PC-3 (cell line): ENCODE results near the gene RAD51D. TPM values are rescaled to one million over a fixed set of nuclear protein-coding genes. Genes with fewer than 3 reads are reported as not detected.

Experiments
- ATAC-seq: fragments of 200-7000 bp; cut with Tn5 transposase; 2 replicates; pipeline ENCODE4 v1.9.1; 2020; ENCODE audit warnings: mild to moderate bottlenecking, moderate library complexity
- BruUV-seq: library from RNA; stranded (reverse); fragments of 400-500 nt; replicated peaks from 2 replicates; lab custom pipeline; 2021; lab: Mats Ljungman, UMichigan
- CTCF ChIA-PET: fragments of 300-600 bp; sonication (Branson Sonifier 250); formaldehyde crosslinking; loops from one replicate; lab custom pipeline; 2022; ENCODE audit warnings: antibody characterized with exemption; lab: Charles Lee
- POLR2A ChIA-PET: fragments of 300-600 bp; sonication (Branson Sonifier 250); formaldehyde crosslinking; loops from one replicate; lab custom pipeline; 2022; ENCODE audit warnings: antibody characterized with exemption; ENCODE audit not compliant: unreplicated experiment; lab: Charles Lee
- DNase-seq: peaks from one replicate; pipeline ENCODE4 v3.0.0-alpha.2; 2015
- H2AFZ ChIP-seq: fragments of 300-600 bp; sonication (generic); 2 replicates; pipeline ENCODE4 v1.6.0; 2016; ENCODE audit warnings: antibody characterized with exemption, low read length
- H3F3A ChIP-seq: fragments of 300-600 bp; sonication (generic); one replicate; pipeline ENCODE4 v1.6.0; 2017; ENCODE audit warnings: antibody characterized with exemption, low read length, control low read depth, mild to moderate bottlenecking; ENCODE audit not compliant: unreplicated experiment
- H3K27ac ChIP-seq: fragments of 300-600 bp; sonication (generic); 2 replicates; pipeline ENCODE4 v1.5.1; 2016; ENCODE audit warnings: mild to moderate bottlenecking, low read length
- H3K27me3 ChIP-seq: fragments of 300-600 bp; sonication (generic); 2 replicates; pipeline ENCODE4 v1.6.1; 2016; ENCODE audit warnings: low read length, mixed read lengths
- H3K36me3 ChIP-seq: fragments of 300-600 bp; sonication (generic); 2 replicates; pipeline ENCODE4 v1.6.1; 2016; ENCODE audit warnings: low read depth, mixed run types, low read length, mixed read lengths
- H3K4me1 ChIP-seq: fragments of 300-600 bp; sonication (generic); 2 replicates; pipeline ENCODE4 v1.5.1; 2016; ENCODE audit warnings: low read length; ENCODE audit not compliant: insufficient read depth
- H3K4me2 ChIP-seq: fragments of 300-600 bp; sonication (generic); 2 replicates; pipeline ENCODE4 v1.6.0; 2016; ENCODE audit warnings: low read length
- H3K4me3 ChIP-seq: fragments of 300-600 bp; sonication (generic); 2 replicates; pipeline ENCODE4 v1.5.1; 2016; ENCODE audit warnings: mild to moderate bottlenecking, low read length, mixed read lengths
- H3K79me2 ChIP-seq: fragments of 300-600 bp; sonication (generic); 2 replicates; pipeline ENCODE4 v1.6.1; 2017; ENCODE audit warnings: low read length, mixed read lengths
- H3K9ac ChIP-seq: fragments of 300-600 bp; sonication (generic); 2 replicates; pipeline ENCODE4 v1.6.0; 2016; ENCODE audit warnings: mild to moderate bottlenecking, low read length
- H3K9me2 ChIP-seq: fragments of 300-600 bp; sonication (generic); replicated peaks from 2 replicates; pipeline ENCODE4 v1.6.1; 2016; ENCODE audit warnings: mixed run types, low read length, mixed read lengths
- H3K9me3 ChIP-seq: fragments of 300-600 bp; sonication (generic); 2 replicates; pipeline ENCODE4 v1.6.1; 2016; ENCODE audit warnings: low read length, mixed read lengths
- H4K20me1 ChIP-seq: fragments of 300-600 bp; sonication (generic); 2 replicates; pipeline ENCODE4 v1.6.1; 2016; ENCODE audit warnings: low read length, mixed read lengths
- CTCF ChIP-seq: fragments of 300-600 bp; sonication (generic); conservative IDR thresholded peaks from 2 replicates; pipeline ENCODE4 v1.5.1; 2017; ENCODE audit warnings: antibody characterized with exemption, low read depth, mild to moderate bottlenecking, low read length
- EZH2 ChIP-seq: fragments of 300-600 bp; sonication (generic); IDR thresholded peaks from one replicate; pipeline ENCODE4 v1.6.1; 2017; ENCODE audit warnings: antibody characterized with exemption, mild to moderate bottlenecking, low read length; ENCODE audit not compliant: unreplicated experiment
- EZH2phosphoT487 ChIP-seq: fragments of 300-600 bp; sonication (generic); IDR thresholded peaks from 2 replicates; pipeline ENCODE4 v1.6.1; 2018; ENCODE audit warnings: mild to moderate bottlenecking, antibody characterized with exemption, low read length, borderline replicate concordance
- intact Hi-C: fragments of 100-400 bp; cut with micrococcal nuclease; formaldehyde crosslinking; loops from 2 replicates; pipeline ENCODE4 v1.9.0; 2023
- total RNA-seq: library from RNA; depleted of rRNA; stranded (reverse); fragments of >200 nt; gene quantifications from 2 replicates; pipeline ENCODE4 v1.2.3, GENCODE V29; 2014

The RAD51D gene
- total RNA-seq, 1 experiment from 2014 or later = 10.7 TPM

DNA sequence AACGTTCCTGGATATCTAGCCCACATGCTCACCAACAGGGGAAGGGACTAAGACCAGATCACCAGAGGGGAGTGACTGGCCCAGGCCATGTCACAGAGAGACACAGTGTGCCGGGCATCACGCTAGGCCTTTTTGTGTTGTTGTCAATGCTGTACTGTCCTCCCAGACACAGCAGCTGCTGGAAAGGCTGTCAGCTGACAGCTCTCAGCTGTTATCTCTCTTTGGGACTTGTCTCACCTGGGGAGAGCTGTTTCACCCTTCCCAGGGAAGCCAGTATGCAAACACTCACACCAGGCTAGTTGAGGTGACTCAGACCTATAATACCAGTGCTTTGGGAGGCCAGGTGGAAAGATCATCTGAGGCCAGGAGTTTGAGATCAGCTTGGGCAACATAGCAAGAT is 47.4 kb upstream of the RAD51D start:
- Histone ChIP-seq H3K36me3 (no peaks in the 10 kb centered on the region), H3K79me2 (no peaks in the 10 kb centered on the region), H2AFZ (no peak overlapping the region), H3K4me3 (no peak overlapping the region), H3K4me2 (no peak overlapping the region), H3K4me1 (peaks cover 9% of the 10 kb centered on the region), H3F3A (no peaks in the 10 kb centered on the region), H3K27me3 (no peaks in the 10 kb centered on the region; the same call in 1 of the 2 replicates), H3K9me3 (no peaks in the 10 kb centered on the region), H3K9me2 (no peaks in the 10 kb centered on the region), H3K27ac (no peak overlapping the region), H3K9ac (no peak overlapping the region), H4K20me1 (no peaks in the 10 kb centered on the region)
- POLR2A ChIA-PET = interaction anchor here (0.5 to 0.6 kb wide), 2 partner anchors 87 to 383 kb away, joined by 3 to 8 read pairs; no protein-coding TSS in a partner anchor
- DNase-seq (peak; percentile 30), ATAC-seq (no peak; the same call in 1 of the 2 replicates)
- intact Hi-C loops = no loop called here
- TF ChIP-seq EZH2 = no peak
- no peak for TF ChIP-seq CTCF
- TF ChIP-seq EZH2phosphoT487 = no peak
- CTCF ChIA-PET = interaction anchor here (0.6 kb wide), 1 partner anchor 284 kb away, joined by 6 read pairs; no protein-coding TSS in a partner anchor
- no TSS peak for BruUV-seq

GRCh38 chr17:35166526-35166925 is 46.9 kb upstream of the RAD51D start:
- Histone ChIP-seq H3K9me3 (no peaks in the 10 kb centered on the region), H3K9me2 (no peaks in the 10 kb centered on the region), H3K27ac (no peak overlapping the region), H3K79me2 (no peaks in the 10 kb centered on the region), H4K20me1 (no peaks in the 10 kb centered on the region), H3K4me1 (peaks cover 5% of the 10 kb centered on the region), H3K36me3 (no peaks in the 10 kb centered on the region), H3K27me3 (no peaks in the 10 kb centered on the region; the same call in 1 of the 2 replicates), H3K9ac (no peak overlapping the region), H3K4me3 (no peak overlapping the region), H2AFZ (no peak overlapping the region), H3K4me2 (no peak overlapping the region), H3F3A (no peaks in the 10 kb centered on the region)
- intact Hi-C loops = no loop called here
- DNase-seq = no peak
- POLR2A ChIA-PET = interaction anchor here (0.5 kb wide), 1 partner anchor 87 kb away, joined by 3 read pairs; no protein-coding TSS in a partner anchor
- TF ChIP-seq EZH2phosphoT487 (no peak), EZH2 (no peak), CTCF (no peak)
- no TSS peak for BruUV-seq
- no peak for ATAC-seq
- CTCF ChIA-PET = no interaction called here

- Histone ChIP-seq H3F3A (no peaks in the 10 kb centered on the region), H3K27me3 (peaks cover 7% of the 10 kb centered on the region), H3K9ac (no peak overlapping the region), H3K9me3 (no peaks in the 10 kb centered on the region), H3K9me2 (no peaks in the 10 kb centered on the region), H3K4me3 (no peak overlapping the region), H2AFZ (no peak overlapping the region), H4K20me1 (no peaks in the 10 kb centered on the region), H3K4me2 (no peak overlapping the region), H3K79me2 (no peaks in the 10 kb centered on the region), H3K4me1 (peaks cover 5% of the 10 kb centered on the region; the same call in 1 of the 2 replicates), H3K36me3 (no peaks in the 10 kb centered on the region), H3K27ac (no peak overlapping the region)
- ChIA-PET CTCF (no interaction called here), POLR2A (no interaction called here)
- intact Hi-C loops = no loop called here
- no peak for ATAC-seq
- DNase-seq = no peak
- TF ChIP-seq EZH2phosphoT487 (no peak), CTCF (no peak), EZH2 (no peak)
- no TSS peak for BruUV-seq
These were observed 45.1 kb upstream of the RAD51D start for GRCh38 chr17:35164716-35165115.
